Liver (tissue), 3 donors: ENCODE results near the gene TMEM236.

Source experiments
- ATF3 ChIP-seq: IDR thresholded peaks from 2 replicates; pipeline ENCODE4 v1.6.1; 2016; ENCODE audit warnings: antibody characterized with exemption
- CTCF ChIP-seq: fragments of 150-350 bp; IDR thresholded peaks from 2 replicates; pipeline ENCODE4 v1.5.1; 2017; ENCODE audit warnings: improper control_type of control experiment, low read depth, low read length; ENCODE audit not compliant: missing input control
- EGR1 ChIP-seq, 2 donors: IDR thresholded peaks; 2 replicates each; pipeline ENCODE4 v1.6.1; 2016 to 2018; ENCODE audit warnings: antibody characterized with exemption in 2 of 2, low read depth in 2 of 2
- FOXA1 ChIP-seq: IDR thresholded peaks from 2 replicates; pipeline ENCODE4 v1.6.1; 2016; ENCODE audit warnings: antibody characterized with exemption
- FOXA2 ChIP-seq: IDR thresholded peaks from 2 replicates; pipeline ENCODE4 v1.6.1; 2016; ENCODE audit warnings: antibody characterized with exemption
- GABPA ChIP-seq, 2 donors: IDR thresholded peaks in 1 of 2; conservative IDR thresholded peaks in 1 of 2; 2 replicates each; pipeline ENCODE4 v1.6.1; 2016; ENCODE audit warnings: antibody characterized with exemption in 2 of 2, mild to moderate bottlenecking in 1 of 2, moderate library complexity in 1 of 2
- JUND ChIP-seq, 2 donors: IDR thresholded peaks; 2 replicates each; pipeline ENCODE4 v1.6.1; 2016; ENCODE audit warnings: antibody characterized with exemption in 2 of 2
- MAX ChIP-seq: IDR thresholded peaks from 2 replicates; pipeline ENCODE4 v1.6.1; 2016; ENCODE audit warnings: antibody characterized with exemption
- REST ChIP-seq: IDR thresholded peaks from 2 replicates; pipeline ENCODE4 v1.6.1; 2016; ENCODE audit warnings: antibody characterized with exemption, mild to moderate bottlenecking
- YY1 ChIP-seq: IDR thresholded peaks from 2 replicates; pipeline ENCODE4 v1.6.1; 2016; ENCODE audit warnings: antibody characterized with exemption, mild to moderate bottlenecking
- donor health status: healthy.
- donor health status: healthy.

GRCh38 chr10:17820943-17821342, 68.9 kb downstream of the TMEM236 start:
- no peak for TF ChIP-seq CTCF
- TF ChIP-seq YY1, result no peak
- TF ChIP-seq JUND (IDR thresholded peaks at IDR 0.05), result no peak
- TF ChIP-seq GABPA (IDR thresholded peaks at IDR 0.05 in 1 of 2, conservative IDR thresholded peaks at IDR 0.05 in 1 of 2), result no peak
- no peak for TF ChIP-seq MAX
- no peak for TF ChIP-seq EGR1 (IDR thresholded peaks at IDR 0.05; ENCODE audit: low read depth in 2 of 2)
- TF ChIP-seq REST, result no peak
- no peak for TF ChIP-seq ATF3
- no peak for TF ChIP-seq FOXA1
- no peak for TF ChIP-seq FOXA2
